ENCODE data around the gene ADSS1.
A peak's percentile ranks its signal among the peaks of the same experiment; 100 is the strongest.

Gene ADSS1

GRCh38 chr14:104705340-104706047 lies 18.5 kb upstream of the ADSS1 start:
- H3K4me3 ChIP-seq (replicated peaks in 1 of 2; ENCODE audit: low read depth in 2 of 2, low read length in 2 of 2), result no peak overlapping the region
- no peak for DNase-seq (ENCODE audit: low read depth in 2 of 2)
- no peak for TF ChIP-seq CTCF (IDR thresholded peaks at IDR 0.05; ENCODE audit: low read depth, low read length)

- no peak for TF ChIP-seq CTCF (IDR thresholded peaks at IDR 0.05; ENCODE audit: low read depth, low read length)
- DNase-seq (ENCODE audit: low read depth in 2 of 2), result no peak
Measured at GRCh38 chr14:104706733-104707607, 17.1 kb upstream of the ADSS1 start.

DNA sequence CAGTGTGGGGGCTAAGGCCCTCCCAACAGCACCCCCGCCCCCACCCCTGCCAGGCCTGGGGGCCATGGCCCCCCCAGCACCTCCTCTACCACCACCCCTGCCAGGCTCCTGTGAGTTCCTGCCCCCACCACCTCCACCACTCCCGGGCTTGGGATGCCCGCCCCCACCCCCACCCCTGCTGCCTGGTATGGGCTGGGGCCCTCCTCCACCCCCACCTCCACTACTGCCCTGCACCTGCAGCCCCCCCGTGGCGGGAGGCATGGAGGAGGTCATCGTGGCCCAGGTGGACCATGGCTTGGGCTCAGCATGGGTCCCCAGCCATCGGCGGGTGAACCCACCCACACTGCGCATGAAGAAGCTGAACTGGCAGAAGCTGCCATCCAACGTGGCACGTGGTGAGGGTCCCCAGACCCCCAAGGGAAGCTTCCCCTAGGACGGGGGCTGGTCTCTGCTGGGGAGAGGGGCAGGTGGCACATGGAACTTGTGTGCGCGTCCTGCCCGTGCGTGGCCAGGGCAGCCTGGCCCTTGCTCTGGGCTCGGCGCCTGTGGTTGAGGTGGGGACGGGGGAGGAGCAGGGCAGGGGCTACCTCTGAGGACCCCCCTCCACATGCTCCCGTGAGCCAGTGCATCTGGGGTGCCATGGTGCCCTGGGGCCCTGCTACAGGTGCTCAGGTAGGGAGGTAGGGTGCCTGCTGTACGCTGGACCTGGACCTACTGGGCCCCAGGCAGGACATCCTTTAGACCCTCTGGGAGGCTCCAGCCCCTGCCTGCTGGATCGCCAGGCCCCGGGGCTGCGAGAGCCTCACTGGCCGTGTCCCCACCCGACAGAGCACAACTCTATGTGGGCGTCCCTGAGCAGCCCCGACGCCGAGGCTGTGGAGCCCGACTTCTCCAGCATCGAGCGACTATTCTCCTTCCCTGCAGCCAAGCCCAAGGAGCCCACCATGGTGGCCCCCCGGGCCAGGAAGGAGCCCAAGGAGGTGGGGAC lies 16.1 kb upstream of the ADSS1 start:
- H3K4me3 ChIP-seq (replicated peaks in 1 of 2; ENCODE audit: low read depth in 2 of 2, low read length in 2 of 2), result no peak overlapping the region
- no peak for DNase-seq (ENCODE audit: low read depth in 2 of 2)
- TF ChIP-seq CTCF (IDR thresholded peaks at IDR 0.05; ENCODE audit: low read depth, low read length), result no peak

More at GRCh38 chr14:104706733-104707607, 17.1 kb upstream of the ADSS1 start:
- no peak overlapping the region for H3K4me3 ChIP-seq (replicated peaks in 1 of 2; ENCODE audit: low read depth in 2 of 2, low read length in 2 of 2)

- H3K4me3 ChIP-seq (replicated peaks in 1 of 2; ENCODE audit: low read depth in 2 of 2, low read length in 2 of 2), result no peak overlapping the region
Measured at GRCh38 chr14:104708606-104709268, 15.3 kb upstream of the ADSS1 start.

GRCh38 chr14:104709387-104710039 lies 14.5 kb upstream of the ADSS1 start:
- no peak overlapping the region for H3K4me3 ChIP-seq (replicated peaks in 1 of 2; ENCODE audit: low read depth in 2 of 2, low read length in 2 of 2)
- no peak for DNase-seq (ENCODE audit: low read depth in 2 of 2)
- TF ChIP-seq CTCF (IDR thresholded peaks at IDR 0.05; ENCODE audit: low read depth, low read length), result no peak

More at GRCh38 chr14:104708606-104709268, 15.3 kb upstream of the ADSS1 start:
- DNase-seq (ENCODE audit: low read depth in 2 of 2), result peak; percentile 62 to 65
- peak; percentile 96 for TF ChIP-seq CTCF (IDR thresholded peaks at IDR 0.05; ENCODE audit: low read depth, low read length)
